Fibroblast of lung (primary cell): ENCODE data around the gene SFT2D2.

ENCODE experiments used
- CTCF ChIP-seq, 2 donors: IDR thresholded peaks in 1 of 2; conservative IDR thresholded peaks in 1 of 2; 1 replicate in 1 of 2; 2 replicates in 1 of 2; pipeline ENCODE4 v1.5.1; 2011 to 2012; ENCODE audit warnings: low read length in 2 of 2, control low read depth in 1 of 2, inconsistent platforms in 1 of 2, low read depth in 1 of 2, mild to moderate bottlenecking in 1 of 2
- EZH2 ChIP-seq: IDR thresholded peaks from 2 replicates; pipeline ENCODE4 v1.5.1; 2012; ENCODE audit warnings: low read length, control low read depth, mild to moderate bottlenecking; ENCODE audit errors: missing control alignments

- TF ChIP-seq CTCF (conservative IDR thresholded peaks at IDR 0.05 in 1 of 2, IDR thresholded peaks at IDR 0.05 in 1 of 2; ENCODE audit: low read depth in 1 of 2, low read length in 2 of 2): no peak
- no peak for TF ChIP-seq EZH2
Measured at GRCh38 chr1:168195199-168196135, 30.3 kb upstream of the SFT2D2 start.
